Mucosa of gallbladder (tissue), 1 donor: Measurements from ENCODE around the gene SIM2. TPM values are rescaled to one million over a fixed set of nuclear protein-coding genes. Genes with fewer than 3 reads are reported as not detected.

Experiments used
- total RNA-seq: library from RNA; stranded (reverse); gene quantifications from one replicate; pipeline ENCODE4 v1.2.1, GENCODE V29; 2021
- donor health status: DM: no; HTN: no; CAD: no.

The SIM2 gene
- total RNA-seq, 1 donor from 2014 or later: 0.14 TPM

Other genes with a start within 250 kb of the SIM2 start
- 1.1 TPM for gene CLDN14, start 219.0 kb upstream of the SIM2 start, total RNA-seq